Panc1 (cell line): ENCODE measurements around the gene CYP3A5.

Experiments used
- CTCF ChIP-seq: fragments of 450-650 bp; IDR thresholded peaks from 2 replicates; pipeline ENCODE4 v1.5.1; 2017; ENCODE audit warnings: mild to moderate bottlenecking
- POLR2AphosphoS5 ChIP-seq: IDR thresholded peaks from 2 replicates; pipeline ENCODE4 v1.6.1; 2012; ENCODE audit warnings: mild to moderate bottlenecking, low read depth, low read length, moderate library complexity

DNA sequence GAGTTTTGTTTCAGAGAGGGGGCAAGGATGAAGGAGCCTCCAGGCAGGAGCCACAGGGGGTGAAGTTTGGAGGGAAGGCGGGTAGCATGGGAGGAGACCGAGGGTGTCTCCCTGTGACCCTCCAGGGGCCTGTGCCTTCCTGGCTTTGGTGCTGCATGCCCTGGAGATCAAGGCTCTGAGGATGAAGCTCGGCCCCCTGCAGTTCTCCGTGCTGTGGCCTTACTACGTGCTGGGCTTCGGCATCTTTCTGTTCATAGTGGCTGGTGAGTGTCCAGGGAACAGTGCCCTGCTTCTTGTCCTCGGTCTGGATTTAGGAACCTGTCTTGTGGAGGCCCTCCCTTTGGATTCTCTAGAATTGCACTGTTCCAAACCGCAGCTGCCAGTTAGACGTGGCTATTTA, 72.2 kb downstream of the CYP3A5 start:
- TF ChIP-seq CTCF, result no peak
- no peak for TF ChIP-seq POLR2AphosphoS5
